ENCODE measurements around the gene APOL1. TPM values are rescaled to one million over a fixed set of nuclear protein-coding genes. Genes with fewer than 3 reads are reported as not detected.
"Not testable (repeated sequence)": the region's sequence is repeated elsewhere in the genome, so short reads cannot be mapped to it uniquely, and the experiment has no call there.

APOL1 gene
- polyA plus RNA-seq, 1 experiment: 1.9 TPM

GRCh38 chr22:36206255-36206654 is 46.7 kb upstream of the APOL1 start:
- H3K27me3 ChIP-seq (ENCODE audit: control insufficient read depth, insufficient read depth, low read length): peaks cover 5% of the 10 kb centered on the region
- H3K36me3 ChIP-seq (ENCODE audit: control insufficient read depth, insufficient read depth, low read length): no peaks in the 10 kb centered on the region
- ChIA-PET CTCF (interaction anchor here (0.6 kb wide), 1 partner anchor 11 kb away, joined by 3 read pairs; no protein-coding TSS in a partner anchor), POLR2A (no interaction called here)
- H3K4me3 ChIP-seq (ENCODE audit: low read depth, low read length): no peak overlapping the region
- no peak for DNase-seq (ENCODE audit: low read depth)
- no peak for TF ChIP-seq CTCF (IDR thresholded peaks at IDR 0.05; ENCODE audit: insufficient read depth, low read depth, low read length)

GRCh38 chr22:36208162-36208765 is 44.7 kb upstream of the APOL1 start:
- no peak for TF ChIP-seq CTCF (IDR thresholded peaks at IDR 0.05; ENCODE audit: insufficient read depth, low read depth, low read length)
- POLR2A ChIA-PET: no interaction called here
- no peaks in the 10 kb centered on the region for H3K36me3 ChIP-seq (ENCODE audit: control insufficient read depth, insufficient read depth, low read length)
- CTCF ChIA-PET: interaction anchor here (1.1 kb wide), 1 partner anchor 278 kb away, joined by 4 read pairs; no protein-coding TSS in a partner anchor
- no peak overlapping the region for H3K4me3 ChIP-seq (ENCODE audit: low read depth, low read length)
- no peak for DNase-seq (ENCODE audit: low read depth)
- H3K27me3 ChIP-seq (ENCODE audit: control insufficient read depth, insufficient read depth, low read length): peaks cover 6% of the 10 kb centered on the region

- TF ChIP-seq CTCF (IDR thresholded peaks at IDR 0.05; ENCODE audit: insufficient read depth, low read depth, low read length): no peak
- ChIA-PET CTCF (interaction anchor here (1.1 kb wide), 1 partner anchor 277 kb away, joined by 4 read pairs; no protein-coding TSS in a partner anchor), POLR2A (no interaction called here)
- H3K27me3 ChIP-seq (ENCODE audit: control insufficient read depth, insufficient read depth, low read length): peaks cover 6% of the 10 kb centered on the region
- H3K4me3 ChIP-seq (ENCODE audit: low read depth, low read length): no peak overlapping the region
- no peak for DNase-seq (ENCODE audit: low read depth)
- no peaks in the 10 kb centered on the region for H3K36me3 ChIP-seq (ENCODE audit: control insufficient read depth, insufficient read depth, low read length)
Observed at GRCh38 chr22:36208914-36209313, 44.0 kb upstream of the APOL1 start.

- H3K27me3 ChIP-seq (ENCODE audit: control insufficient read depth, insufficient read depth, low read length); DNase-seq (ENCODE audit: low read depth); H3K4me3 ChIP-seq (ENCODE audit: low read depth, low read length); H3K36me3 ChIP-seq (ENCODE audit: control insufficient read depth, insufficient read depth, low read length); POLR2A ChIA-PET: not testable (repeated sequence)
- CTCF ChIA-PET: interaction anchor here (1.1 kb wide), 1 partner anchor 277 kb away, joined by 4 read pairs; no protein-coding TSS in a partner anchor
Observed at GRCh38 chr22:36209488-36209908, 43.4 kb upstream of the APOL1 start.

- ChIA-PET POLR2A (interaction anchor here (0.7 kb wide), 1 partner anchor 418 kb away, joined by 3 read pairs; no protein-coding TSS in a partner anchor), CTCF (interaction anchor here (1.4 kb wide), 1 partner anchor 28 kb away, joined by 3 read pairs; no protein-coding TSS in a partner anchor)
- TF ChIP-seq CTCF (IDR thresholded peaks at IDR 0.05; ENCODE audit: insufficient read depth, low read depth, low read length): no peak
- no peak for DNase-seq (ENCODE audit: low read depth)
- peaks cover 12% of the 10 kb centered on the region for H3K27me3 ChIP-seq (ENCODE audit: control insufficient read depth, insufficient read depth, low read length)
- H3K4me3 ChIP-seq (ENCODE audit: low read depth, low read length): no peak overlapping the region
- no peaks in the 10 kb centered on the region for H3K36me3 ChIP-seq (ENCODE audit: control insufficient read depth, insufficient read depth, low read length)
Observed at GRCh38 chr22:36210224-36210623, 42.7 kb upstream of the APOL1 start.

All from BJ (cell line).